ENCODE results near the gene TTC39A.
"Not testable (repeated sequence)": the region's sequence is repeated elsewhere in the genome, so short reads cannot be mapped to it uniquely, and the experiment has no call there.

DNA sequence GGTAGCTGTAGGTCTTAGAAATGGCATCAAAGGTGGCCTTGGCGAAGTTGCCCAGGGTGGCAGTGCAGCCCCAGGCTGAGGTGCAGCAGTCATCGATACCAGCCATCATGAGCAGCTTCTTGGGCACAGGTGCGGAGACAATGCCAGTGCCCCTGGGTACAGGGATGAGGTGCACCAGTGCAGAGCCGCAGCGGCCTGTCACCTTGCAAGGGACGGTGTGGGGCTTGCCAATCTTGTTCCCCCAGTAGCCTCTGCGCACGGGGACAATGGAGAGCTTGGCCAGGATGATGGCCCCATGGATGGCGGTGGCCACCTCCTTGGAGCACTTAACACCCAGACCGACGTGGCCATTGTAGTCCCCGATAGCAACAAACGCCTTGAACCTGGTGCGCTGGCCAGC is 79.6 kb downstream of the TTC39A start:
- TF ChIP-seq, protein P1, sequence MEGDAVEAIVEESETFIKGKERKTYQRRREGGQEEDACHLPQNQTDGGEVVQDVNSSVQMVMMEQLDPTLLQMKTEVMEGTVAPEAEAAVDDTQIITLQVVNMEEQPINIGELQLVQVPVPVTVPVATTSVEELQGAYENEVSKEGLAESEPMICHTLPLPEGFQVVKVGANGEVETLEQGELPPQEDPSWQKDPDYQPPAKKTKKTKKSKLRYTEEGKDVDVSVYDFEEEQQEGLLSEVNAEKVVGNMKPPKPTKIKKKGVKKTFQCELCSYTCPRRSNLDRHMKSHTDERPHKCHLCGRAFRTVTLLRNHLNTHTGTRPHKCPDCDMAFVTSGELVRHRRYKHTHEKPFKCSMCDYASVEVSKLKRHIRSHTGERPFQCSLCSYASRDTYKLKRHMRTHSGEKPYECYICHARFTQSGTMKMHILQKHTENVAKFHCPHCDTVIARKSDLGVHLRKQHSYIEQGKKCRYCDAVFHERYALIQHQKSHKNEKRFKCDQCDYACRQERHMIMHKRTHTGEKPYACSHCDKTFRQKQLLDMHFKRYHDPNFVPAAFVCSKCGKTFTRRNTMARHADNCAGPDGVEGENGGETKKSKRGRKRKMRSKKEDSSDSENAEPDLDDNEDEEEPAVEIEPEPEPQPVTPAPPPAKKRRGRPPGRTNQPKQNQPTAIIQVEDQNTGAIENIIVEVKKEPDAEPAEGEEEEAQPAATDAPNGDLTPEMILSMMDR (conservative IDR thresholded peaks at IDR 0.05; ENCODE audit: low read length), result not testable (repeated sequence)
- not testable (repeated sequence) for TF ChIP-seq EZH2phosphoT487 (IDR thresholded peaks at IDR 0.05; ENCODE audit: borderline replicate concordance)
